Measurements from ENCODE around the gene CMTM2.

DNA sequence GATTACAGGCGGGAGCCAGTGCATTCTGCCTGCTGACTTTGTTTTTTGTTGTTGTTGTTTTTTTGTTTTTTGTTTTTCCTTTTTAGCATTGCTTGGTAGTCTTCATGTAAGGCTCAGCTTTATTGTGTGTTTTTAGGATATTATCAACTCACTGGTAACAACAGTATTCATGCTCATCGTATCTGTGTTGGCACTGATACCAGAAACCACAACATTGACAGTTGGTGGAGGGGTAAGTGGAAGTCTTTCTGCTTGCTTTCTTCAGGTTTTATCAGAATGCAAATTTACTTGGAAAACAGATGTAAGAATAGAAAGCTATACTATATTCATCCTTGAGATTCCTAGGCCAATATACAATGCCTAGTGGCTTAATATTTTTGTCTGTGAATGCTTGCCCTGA, 16.3 kb upstream of the CMTM2 start:
- no peak for TF ChIP-seq CTCF (IDR thresholded peaks at IDR 0.05)
- TF ChIP-seq EZH2 (IDR thresholded peaks at IDR 0.05; ENCODE audit: borderline replicate concordance, insufficient read depth, low read depth, low read length, poor library complexity, severe bottlenecking) = no peak

Measured in B cell (primary cell).